HG02973 (cell line): Measurements from ENCODE around the gene PARD3B.

Source experiments
- ATAC-seq: cut with Tn5 transposase; IDR thresholded peaks from one replicate; pipeline ENCODE4 v1.9.1; 2021; ENCODE audit warnings: moderate library complexity; ENCODE audit not compliant: unreplicated experiment

Gene PARD3B

GRCh38 chr2:205367331-205367935 lies 822.2 kb downstream of the PARD3B start:
- ATAC-seq: no peak

- ATAC-seq: no peak
Measured at GRCh38 chr2:205369813-205370212, 824.5 kb downstream of the PARD3B start.

GRCh38 chr2:205370726-205371125 lies 825.5 kb downstream of the PARD3B start:
- ATAC-seq: no peak

GRCh38 chr2:205372141-205372540 lies 826.9 kb downstream of the PARD3B start:
- no peak for ATAC-seq

- ATAC-seq: no peak
Measured at GRCh38 chr2:205375461-205376448, 830.5 kb downstream of the PARD3B start.

GRCh38 chr2:205377324-205377723 lies 832.0 kb downstream of the PARD3B start:
- ATAC-seq: no peak

GRCh38 chr2:205383601-205384000 lies 838.3 kb downstream of the PARD3B start:
- ATAC-seq: no peak

GRCh38 chr2:205386109-205386508 lies 840.8 kb downstream of the PARD3B start:
- ATAC-seq: no peak

- ATAC-seq: no peak
Measured at GRCh38 chr2:205387350-205388055, 842.2 kb downstream of the PARD3B start.

GRCh38 chr2:205390866-205391265 lies 845.6 kb downstream of the PARD3B start:
- no peak for ATAC-seq

- no peak for ATAC-seq
Measured at GRCh38 chr2:205401511-205401910, 856.2 kb downstream of the PARD3B start.

- ATAC-seq: no peak
Measured at GRCh38 chr2:205402011-205402410, 856.7 kb downstream of the PARD3B start.

GRCh38 chr2:205403244-205403825 lies 858.1 kb downstream of the PARD3B start:
- ATAC-seq: no peak

GRCh38 chr2:205405194-205405593 lies 859.9 kb downstream of the PARD3B start:
- ATAC-seq: no peak

GRCh38 chr2:205405752-205406151 lies 860.5 kb downstream of the PARD3B start:
- no peak for ATAC-seq

- no peak for ATAC-seq
Measured at GRCh38 chr2:205407984-205408383, 862.7 kb downstream of the PARD3B start.

GRCh38 chr2:205408696-205409095 lies 863.4 kb downstream of the PARD3B start:
- no peak for ATAC-seq

- no peak for ATAC-seq
Measured at GRCh38 chr2:205409411-205409810, 864.1 kb downstream of the PARD3B start.

- ATAC-seq: no peak
Measured at GRCh38 chr2:205411558-205411957, 866.3 kb downstream of the PARD3B start.

GRCh38 chr2:205424326-205424725 lies 879.1 kb downstream of the PARD3B start:
- no peak for ATAC-seq

GRCh38 chr2:205425102-205425501 lies 879.8 kb downstream of the PARD3B start:
- no peak for ATAC-seq
